Sigmoid colon (tissue), 7 donors: ENCODE data around the gene PDHX. TPM values are rescaled to one million over a fixed set of nuclear protein-coding genes. Genes with fewer than 3 reads are reported as not detected.

ENCODE experiments used
- DNase-seq: peaks from one replicate; pipeline ENCODE4 v3.0.0-alpha.2; 2019
- H3K27ac ChIP-seq, 4 donors: fragments of 200-600 bp; sonication (generic); one replicate each; pipeline ENCODE4 v1.5.1; 2016 to 2019; ENCODE audit warnings: mild to moderate bottlenecking in 1 of 4
- H3K27me3 ChIP-seq, 3 donors: fragments of 200-600 bp; sonication (generic); one replicate each; pipeline ENCODE4 v1.5.1; 2019; ENCODE audit warnings: mild to moderate bottlenecking in 1 of 3
- H3K36me3 ChIP-seq, 4 donors: fragments of 200-600 bp; sonication (generic); one replicate each; pipeline ENCODE4 v1.5.1; 2016 to 2019
- H3K4me1 ChIP-seq, 4 donors: fragments of 200-600 bp; sonication (generic); one replicate each; pipeline ENCODE4 v1.5.1; 2017 to 2019
- H3K4me3 ChIP-seq, 4 donors: fragments of 200-600 bp; sonication (generic); one replicate each; pipeline ENCODE4 v1.5.1; 2017 to 2019; ENCODE audit warnings: mild to moderate bottlenecking in 2 of 4, moderate library complexity in 1 of 4
- H3K9me3 ChIP-seq, 4 donors: fragments of 200-600 bp in 3 of 4; sonication (generic) in 3 of 4; one replicate each; pipeline versions ENCODE4 v1.5.1 to v1.6.1; 2013 to 2019
- EP300 ChIP-seq, 4 donors: sonication (generic); formaldehyde crosslinking; IDR thresholded peaks; one replicate each; pipeline ENCODE4 v1.6.1; 2017; ENCODE audit warnings: antibody characterized with exemption in 4 of 4
- POLR2A ChIP-seq, 2 donors: fragments of 450-650 bp; IDR thresholded peaks; one replicate each; pipeline ENCODE4 v1.6.1; 2016; ENCODE audit warnings: antibody characterized with exemption in 2 of 2, mild to moderate bottlenecking in 2 of 2, moderate library complexity in 2 of 2
- POLR2AphosphoS5 ChIP-seq, 4 donors: sonication (generic); formaldehyde crosslinking; IDR thresholded peaks; one replicate each; pipeline ENCODE4 v1.6.1; 2017; ENCODE audit warnings: antibody characterized with exemption in 4 of 4
- WGBS, 2 donors: extraction: QIAGEN DNeasy Blood & Tissue Kit; methylation state at CpG; one replicate each; pipeline ENCODE4 v1.1.7; 2013; 5-methylcytosine and 5-hydroxymethylcytosine counted together
- intact Hi-C: fragments of 100-400 bp; cut with DNase I; formaldehyde crosslinking; loops from one replicate; pipeline ENCODE4 v1.15.1; 2023
- polyA plus RNA-seq, 3 donors: library from polyadenylated mRNA; stranded (reverse); fragments of 200-250 nt; gene quantifications; one replicate each; pipeline ENCODE4 v1.2.3, GENCODE V29; 2013
- total RNA-seq, 4 donors: library from RNA; depleted of rRNA; stranded (reverse); fragments of >200 nt; gene quantifications; one replicate each; pipeline ENCODE4 v1.1.0, GENCODE V29; 2016
- TF ChIP-seq, protein P1 (sequence below), 4 experiments: fragments of 450-650 bp in 3 of 4; fragments of 200-600 bp in 1 of 4; IDR thresholded peaks; one replicate each; pipeline ENCODE4 v1.5.1; 2016 to 2019; ENCODE audit warnings: antibody characterized with exemption in 4 of 4, mild to moderate bottlenecking in 3 of 4, moderate library complexity in 2 of 4
- donor health status: healthy with polysubstance abuse.
- donor health status: Bipolar disorder and iron deficiency.
- donor health status: healthy.

PDHX gene
- total and polyA plus RNA-seq, 7 donors = 22.2 to 41.4 (median 29.6) TPM

DNA sequence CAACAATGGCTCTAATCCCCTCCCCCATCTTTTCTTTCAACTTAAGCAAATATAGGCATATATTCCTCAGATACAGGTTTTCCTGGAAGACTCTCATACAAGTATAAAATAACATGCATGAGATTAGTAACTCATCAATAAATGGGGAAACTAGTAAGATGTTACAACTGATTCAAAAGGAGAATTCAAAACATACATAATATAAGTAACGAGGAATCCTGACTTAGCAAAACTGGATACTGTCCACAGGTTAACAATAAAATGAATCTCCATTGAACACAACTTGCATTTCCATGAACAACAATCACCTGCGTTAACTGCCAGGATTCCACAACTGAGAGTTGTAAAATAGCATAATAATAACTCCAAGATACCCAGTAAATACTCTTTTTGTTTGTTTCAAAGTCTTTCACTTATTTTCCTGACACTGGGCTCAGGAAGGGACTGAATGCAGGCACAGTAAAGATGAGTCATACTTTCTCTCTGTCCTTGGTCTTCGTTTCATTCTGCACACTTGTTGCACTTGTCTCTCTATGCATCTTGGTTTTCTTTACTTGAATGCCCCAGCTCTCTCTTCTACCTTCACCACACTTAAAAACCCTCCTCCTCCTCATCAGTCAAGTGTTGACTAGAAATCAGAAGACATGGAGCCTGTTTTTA lies 8.4 kb upstream of the PDHX start:
- H3K9me3 ChIP-seq = no peaks in the 10 kb centered on the region
- H3K27me3 ChIP-seq = no peaks in the 10 kb centered on the region
- H3K4me1 ChIP-seq = no peaks in the 10 kb centered on the region
- WGBS, 2 donors = 87 to 90% methylated on average over 3 of the region's 3 CpGs
- no peak overlapping the region for H3K27ac ChIP-seq
- intact Hi-C loops = no loop called here
- H3K4me3 ChIP-seq = no peak overlapping the region
- no peak for DNase-seq
- H3K36me3 ChIP-seq = peaks cover 0 to 3% (median 0%) of the 10 kb centered on the region in 4 donors
- TF ChIP-seq POLR2AphosphoS5 (IDR thresholded peaks at IDR 0.05) = no peak
- TF ChIP-seq, protein P1, sequence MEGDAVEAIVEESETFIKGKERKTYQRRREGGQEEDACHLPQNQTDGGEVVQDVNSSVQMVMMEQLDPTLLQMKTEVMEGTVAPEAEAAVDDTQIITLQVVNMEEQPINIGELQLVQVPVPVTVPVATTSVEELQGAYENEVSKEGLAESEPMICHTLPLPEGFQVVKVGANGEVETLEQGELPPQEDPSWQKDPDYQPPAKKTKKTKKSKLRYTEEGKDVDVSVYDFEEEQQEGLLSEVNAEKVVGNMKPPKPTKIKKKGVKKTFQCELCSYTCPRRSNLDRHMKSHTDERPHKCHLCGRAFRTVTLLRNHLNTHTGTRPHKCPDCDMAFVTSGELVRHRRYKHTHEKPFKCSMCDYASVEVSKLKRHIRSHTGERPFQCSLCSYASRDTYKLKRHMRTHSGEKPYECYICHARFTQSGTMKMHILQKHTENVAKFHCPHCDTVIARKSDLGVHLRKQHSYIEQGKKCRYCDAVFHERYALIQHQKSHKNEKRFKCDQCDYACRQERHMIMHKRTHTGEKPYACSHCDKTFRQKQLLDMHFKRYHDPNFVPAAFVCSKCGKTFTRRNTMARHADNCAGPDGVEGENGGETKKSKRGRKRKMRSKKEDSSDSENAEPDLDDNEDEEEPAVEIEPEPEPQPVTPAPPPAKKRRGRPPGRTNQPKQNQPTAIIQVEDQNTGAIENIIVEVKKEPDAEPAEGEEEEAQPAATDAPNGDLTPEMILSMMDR (IDR thresholded peaks at IDR 0.05) = no peak

DNA sequence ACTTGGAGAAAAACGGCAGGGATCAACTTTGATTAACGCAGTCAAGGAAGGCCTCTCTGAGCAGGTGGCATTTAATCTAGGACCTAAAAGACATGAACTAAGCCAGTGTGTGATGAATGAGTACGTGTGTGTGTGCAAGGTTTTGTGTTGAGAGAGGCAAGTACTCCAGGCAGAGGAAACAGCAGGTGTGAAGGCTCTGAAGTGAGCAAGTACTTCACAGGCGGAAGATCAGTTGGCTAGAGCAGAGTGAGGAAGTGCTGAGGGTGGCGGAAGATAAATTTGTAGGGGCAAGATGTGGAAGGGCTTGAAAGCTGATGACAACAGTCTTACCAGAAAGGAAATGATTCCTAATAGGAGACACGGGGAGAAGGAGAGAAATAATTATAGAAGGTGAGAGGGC lies 7.0 kb upstream of the PDHX start:
- H3K4me3 ChIP-seq = no peak overlapping the region
- peaks cover 0 to 1% (median under 1%) of the 10 kb centered on the region in 4 donors for H3K4me1 ChIP-seq
- intact Hi-C loops = no loop called here
- no peaks in the 10 kb centered on the region for H3K9me3 ChIP-seq
- no peak for TF ChIP-seq EP300 (IDR thresholded peaks at IDR 0.05)
- TF ChIP-seq POLR2A (IDR thresholded peaks at IDR 0.05) = no peak
- TF ChIP-seq, protein P1 (IDR thresholded peaks at IDR 0.05) = no peak
- no peak for TF ChIP-seq POLR2AphosphoS5 (IDR thresholded peaks at IDR 0.05)
- H3K27ac ChIP-seq = no peak overlapping the region
- H3K27me3 ChIP-seq = no peaks in the 10 kb centered on the region
- WGBS, 2 donors = 63 to 70% methylated on average over 6 of the region's 6 CpGs
- DNase-seq = no peak
- H3K36me3 ChIP-seq = peaks cover 0 to 3% (median 0%) of the 10 kb centered on the region in 4 donors

DNA sequence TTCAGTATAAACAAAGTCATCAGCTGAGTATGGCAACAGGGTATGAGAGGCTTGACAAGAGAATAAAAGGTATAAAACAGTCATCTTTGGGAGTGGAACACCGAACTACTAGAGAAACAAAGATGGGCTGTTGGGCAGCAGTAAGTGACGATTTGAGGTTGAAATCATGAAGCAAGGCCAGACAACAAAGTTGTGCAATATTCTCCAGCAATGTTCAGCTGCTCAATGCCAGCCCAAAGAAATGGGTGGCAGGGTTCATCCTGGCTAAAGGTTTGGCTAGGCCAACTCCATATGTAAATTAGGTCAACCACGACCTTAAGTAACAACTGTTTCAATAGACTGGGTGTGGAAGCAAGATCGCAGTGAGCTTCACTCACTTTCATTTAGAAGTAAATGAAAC lies 6.5 kb upstream of the PDHX start:
- H3K4me3 ChIP-seq = no peak overlapping the region
- 65 to 80% methylated on average over 4 of the region's 4 CpGs for WGBS, 2 donors
- no peaks in the 10 kb centered on the region for H3K9me3 ChIP-seq
- TF ChIP-seq EP300 (IDR thresholded peaks at IDR 0.05) (no peak), POLR2AphosphoS5 (IDR thresholded peaks at IDR 0.05) (no peak), POLR2A (IDR thresholded peaks at IDR 0.05) (no peak)
- TF ChIP-seq, protein P1 (IDR thresholded peaks at IDR 0.05) = no peak
- no peaks in the 10 kb centered on the region for H3K27me3 ChIP-seq
- H3K36me3 ChIP-seq = peaks cover 0 to 3% (median 0%) of the 10 kb centered on the region in 4 donors
- H3K27ac ChIP-seq = no peak overlapping the region
- peaks cover 0 to 7% (median 3%) of the 10 kb centered on the region in 4 donors for H3K4me1 ChIP-seq
- intact Hi-C loops = loop anchor here (10.0 kb wide), 1 partner anchor 225 kb away; the partner anchor contains the start of gene CD44
- no peak for DNase-seq

- no peak overlapping the region for H3K4me3 ChIP-seq
- DNase-seq = no peak
- H3K27me3 ChIP-seq = no peaks in the 10 kb centered on the region
- 95 to 97% methylated on average over 1 of the region's 1 CpG for WGBS, 2 donors
- H3K36me3 ChIP-seq = peaks cover 0 to 3% (median 0%) of the 10 kb centered on the region in 4 donors
- intact Hi-C loops = loop anchor here (10.0 kb wide), 1 partner anchor 224 kb away; the partner anchor contains the start of gene CD44
- peaks cover 0 to 12% (median 9%) of the 10 kb centered on the region in 4 donors for H3K4me1 ChIP-seq
- H3K27ac ChIP-seq = no peak overlapping the region
- TF ChIP-seq, protein P1 (IDR thresholded peaks at IDR 0.05) = no peak
- TF ChIP-seq POLR2AphosphoS5 (IDR thresholded peaks at IDR 0.05) = no peak
- no peaks in the 10 kb centered on the region for H3K9me3 ChIP-seq
These were observed 5.6 kb upstream of the PDHX start for GRCh38 chr11:34910817-34911216.
